Erythroblast (primary cell): ENCODE measurements around the gene BNIP5.

Experiments used
- GATA1 ChIP-seq: IDR thresholded peaks from 2 replicates; pipeline ENCODE4 v1.6.1; 2011; ENCODE audit warnings: low read depth, mild to moderate bottlenecking, control low read depth, low read length, moderate library complexity
- POLR2A ChIP-seq: IDR thresholded peaks from 2 replicates; pipeline ENCODE4 v1.6.1; 2011; ENCODE audit warnings: mild to moderate bottlenecking, low read length

DNA sequence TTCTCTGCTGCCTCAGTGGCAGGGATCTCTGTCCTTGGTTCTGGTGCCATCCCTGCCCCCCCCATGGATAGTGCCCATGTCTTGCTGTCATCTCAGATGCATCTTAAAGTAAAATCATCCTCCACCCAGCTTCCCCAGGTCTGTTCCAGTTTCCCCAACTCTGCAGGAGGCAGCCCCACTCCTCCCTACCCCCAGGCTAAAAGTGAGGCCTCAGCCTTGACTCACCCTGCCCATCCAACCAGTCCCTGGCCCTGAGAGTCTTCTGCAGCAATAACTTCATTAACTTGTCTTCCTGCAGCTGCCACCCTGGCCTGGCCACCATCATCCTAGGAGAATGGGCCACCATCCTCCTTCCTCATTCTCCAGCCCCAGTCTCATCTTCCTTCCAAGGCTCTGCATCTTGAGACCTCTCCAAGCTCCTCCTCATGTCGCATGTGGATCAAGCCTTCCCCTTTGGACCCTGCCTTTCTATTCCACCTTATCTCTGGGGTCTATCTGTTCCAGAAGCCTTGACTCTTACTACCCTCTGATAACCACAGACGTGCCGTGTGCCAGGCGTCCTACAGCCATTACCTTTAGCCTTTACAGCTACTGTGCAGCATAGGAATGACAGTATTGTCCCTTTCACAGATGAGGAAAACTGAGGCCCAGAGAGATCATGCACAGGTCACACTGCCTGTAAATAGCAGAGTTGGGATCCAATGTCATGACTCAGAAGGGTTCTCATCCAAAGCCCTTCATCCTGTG lies 68.8 kb downstream of the BNIP5 start:
- TF ChIP-seq POLR2A (no peak), GATA1 (no peak)
